B cell (primary cell): ENCODE measurements around the gene RHOT2. TPM values are rescaled to one million over a fixed set of nuclear protein-coding genes. Genes with fewer than 3 reads are reported as not detected.

Experiments
- ATAC-seq: fragments of 200-7000 bp; cut with Tn5 transposase; one replicate; pipeline ENCODE4 v1.10.0; 2021; ENCODE audit warnings: low read depth, mild to moderate bottlenecking, moderate number of reproducible peaks, moderate library complexity
- CTCF ChIA-PET: fragments of 350-600 bp; sonication (Branson Sonifier 250); formaldehyde crosslinking; loops from one replicate; lab custom pipeline; 2021; ENCODE audit warnings: antibody characterized with exemption, inconsistent platforms; lab: Charles Lee
- POLR2A ChIA-PET: fragments of 350-600 bp; sonication (Branson Sonifier 250); formaldehyde crosslinking; loops from one replicate; lab custom pipeline; 2021; ENCODE audit warnings: antibody characterized with exemption; lab: Charles Lee
- DNase-seq: peaks from one replicate; pipeline ENCODE4 v3.0.0; 2013
- H2AFZ ChIP-seq: 2 replicates; pipeline ENCODE4 v1.6.1; 2012; ENCODE audit warnings: mild to moderate bottlenecking, low read depth, low read length; ENCODE audit not compliant: insufficient read depth, poor library complexity, severe bottlenecking
- H3K27ac ChIP-seq, 2 donors: 1 replicate in 1 of 2; 2 replicates in 1 of 2; pipeline ENCODE4 v1.5.1; 2012 to 2013; ENCODE audit warnings: low read length in 2 of 2, mild to moderate bottlenecking in 2 of 2, moderate library complexity in 1 of 2
- H3K27me3 ChIP-seq, 4 experiments: fragments of 200-600 bp in 1 of 4; sonication (generic) in 1 of 4; replicated peaks in 1 of 4; 1 replicate in 2 of 4; 2 replicates in 2 of 4; pipeline versions ENCODE4 v1.6.1 to v1.7.0; 2013 to 2016; ENCODE audit warnings: low read length in 3 of 4, mild to moderate bottlenecking in 2 of 4, mixed read lengths in 1 of 4, moderate library complexity in 1 of 4; ENCODE audit not compliant: insufficient read depth in 4 of 4, control insufficient read depth in 3 of 4; ENCODE audit errors: control extremely low read depth in 1 of 4
- H3K36me3 ChIP-seq, 2 experiments: replicated peaks in 1 of 2; 1 replicate in 1 of 2; 2 replicates in 1 of 2; pipeline versions ENCODE4 v1.6.1 to v1.7.1; 2013; ENCODE audit warnings: low read length in 1 of 2; ENCODE audit not compliant: insufficient read depth in 2 of 2, control insufficient read depth in 1 of 2; ENCODE audit errors: control extremely low read depth in 1 of 2, extremely low read depth in 1 of 2
- H3K4me1 ChIP-seq, 2 donors: fragments of 200-600 bp in 1 of 2; sonication (generic) in 1 of 2; 1 replicate in 1 of 2; 2 replicates in 1 of 2; pipeline versions ENCODE4 v1.5.1 to v1.6.1; 2013 to 2017; ENCODE audit warnings: low read length in 2 of 2; ENCODE audit not compliant: control insufficient read depth in 2 of 2, insufficient read depth in 2 of 2
- H3K4me2 ChIP-seq: replicated peaks from 2 replicates; pipeline ENCODE3; 2012; ENCODE audit warnings: mild to moderate bottlenecking, low read depth, low read length; ENCODE audit not compliant: poor library complexity, severe bottlenecking
- H3K4me3 ChIP-seq, 5 experiments: fragments of 200-600 bp in 1 of 5; sonication (generic) in 1 of 5; 1 replicate in 3 of 5; 2 replicates in 2 of 5; pipeline versions ENCODE4 v1.5.1 to v1.7.0; 2011 to 2016; ENCODE audit warnings: low read length in 4 of 5, mild to moderate bottlenecking in 4 of 5, low read depth in 2 of 5, control low read depth in 1 of 5, moderate library complexity in 1 of 5; ENCODE audit not compliant: insufficient read depth in 1 of 5; ENCODE audit errors: control extremely low read depth in 1 of 5, extremely low read depth in 1 of 5
- H3K79me2 ChIP-seq: fragments of 200-600 bp; sonication (generic); one replicate; pipeline ENCODE4 v1.6.0; 2016; ENCODE audit warnings: low read length; ENCODE audit not compliant: control insufficient read depth, insufficient read depth
- H3K9ac ChIP-seq: fragments of 200-600 bp; sonication (generic); 2 replicates; pipeline ENCODE4 v1.6.1; 2017; ENCODE audit warnings: mild to moderate bottlenecking, low read length, moderate library complexity
- H3K9me3 ChIP-seq, 3 donors: one replicate each; pipeline versions ENCODE4 v1.6.1 to v1.7.1; 2013; ENCODE audit warnings: low read length in 2 of 3; ENCODE audit not compliant: control insufficient read depth in 2 of 3, insufficient read depth in 1 of 3; ENCODE audit errors: control extremely low read depth in 1 of 3
- H4K20me1 ChIP-seq: 2 replicates; pipeline ENCODE4 v1.6.0; 2012; ENCODE audit warnings: mild to moderate bottlenecking, low read length; ENCODE audit not compliant: insufficient read depth, control insufficient read depth, poor library complexity, severe bottlenecking
- H3K27ac Mint-ChIP-seq: one replicate; pipeline ENCODE4 v1.8.0; 2021; ENCODE audit warnings: mixed read lengths
- H3K27me3 Mint-ChIP-seq: one replicate; pipeline ENCODE4 v1.8.0; 2021; ENCODE audit warnings: mixed read lengths
- H3K4me1 Mint-ChIP-seq: one replicate; pipeline ENCODE4 v1.8.0; 2021; ENCODE audit warnings: mixed read lengths
- H3K4me3 Mint-ChIP-seq: one replicate; pipeline ENCODE4 v1.8.0; 2021; ENCODE audit warnings: mixed read lengths
- H3K9me3 Mint-ChIP-seq: one replicate; pipeline ENCODE4 v1.8.0; 2022; ENCODE audit warnings: mixed read lengths; ENCODE audit not compliant: insufficient read depth
- EZH2 ChIP-seq: IDR thresholded peaks from 2 replicates; pipeline ENCODE4 v1.6.1; 2012; ENCODE audit warnings: borderline replicate concordance, low read depth, mild to moderate bottlenecking, moderate library complexity, low read length; ENCODE audit not compliant: insufficient read depth, poor library complexity, severe bottlenecking
- WGBS: methylation state at CpG from one replicate; pipeline ENCODE4 v1.1.5; 2013; ENCODE audit warnings: missing lambda C conversion rate; ENCODE audit not compliant: insufficient coverage; 5-methylcytosine and 5-hydroxymethylcytosine counted together
- intact Hi-C: fragments of 100-400 bp; cut with micrococcal nuclease; formaldehyde crosslinking; loops from one replicate; pipeline ENCODE4 v1.10.0; 2022
- polyA plus RNA-seq: library from polyadenylated mRNA; depleted of rRNA; stranded (reverse); fragments of >200 nt; gene quantifications from 2 replicates; pipeline ENCODE4 v1.2.3, GENCODE V29; 2012
- total RNA-seq, 2 donors: library from RNA; stranded (reverse); fragments of 120-200 nt in 1 of 2; gene quantifications; 1 replicate in 1 of 2; 2 replicates in 1 of 2; pipeline versions ENCODE4 v1.2.3 to v1.2.4, GENCODE V29; 2013 to 2022
- TF ChIP-seq, protein P1 (sequence below): fragments of 200-600 bp; IDR thresholded peaks from one replicate; pipeline ENCODE4 v1.8.0; 2022; ENCODE audit warnings: antibody characterized with exemption, mild to moderate bottlenecking

RHOT2 gene
- total and polyA plus RNA-seq, 2 donors (not counting 1 experiment from before 2014, with no cell fraction given): 207 to 461 TPM

- no peak for DNase-seq
- no peak for TF ChIP-seq EZH2
- TF ChIP-seq, protein P1, sequence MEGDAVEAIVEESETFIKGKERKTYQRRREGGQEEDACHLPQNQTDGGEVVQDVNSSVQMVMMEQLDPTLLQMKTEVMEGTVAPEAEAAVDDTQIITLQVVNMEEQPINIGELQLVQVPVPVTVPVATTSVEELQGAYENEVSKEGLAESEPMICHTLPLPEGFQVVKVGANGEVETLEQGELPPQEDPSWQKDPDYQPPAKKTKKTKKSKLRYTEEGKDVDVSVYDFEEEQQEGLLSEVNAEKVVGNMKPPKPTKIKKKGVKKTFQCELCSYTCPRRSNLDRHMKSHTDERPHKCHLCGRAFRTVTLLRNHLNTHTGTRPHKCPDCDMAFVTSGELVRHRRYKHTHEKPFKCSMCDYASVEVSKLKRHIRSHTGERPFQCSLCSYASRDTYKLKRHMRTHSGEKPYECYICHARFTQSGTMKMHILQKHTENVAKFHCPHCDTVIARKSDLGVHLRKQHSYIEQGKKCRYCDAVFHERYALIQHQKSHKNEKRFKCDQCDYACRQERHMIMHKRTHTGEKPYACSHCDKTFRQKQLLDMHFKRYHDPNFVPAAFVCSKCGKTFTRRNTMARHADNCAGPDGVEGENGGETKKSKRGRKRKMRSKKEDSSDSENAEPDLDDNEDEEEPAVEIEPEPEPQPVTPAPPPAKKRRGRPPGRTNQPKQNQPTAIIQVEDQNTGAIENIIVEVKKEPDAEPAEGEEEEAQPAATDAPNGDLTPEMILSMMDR: no peak
- Histone ChIP-seq H3K27me3 (peaks cover 0 to 25% (median 11%) of the 10 kb centered on the region in 4 experiments), H4K20me1 (peaks cover 17% of the 10 kb centered on the region), H3K4me3 (no peak within 1 kb of the TSS), H3K9me3 (peaks cover 0 to 7% (median 0%) of the 10 kb centered on the region in 3 donors), H3K36me3 (peaks cover 0 to 25% of the 10 kb centered on the region in 2 experiments), H3K79me2 (no peaks in the 10 kb centered on the region), H3K4me2 (peak within 1 kb of the TSS; percentile 63), H2AFZ (no peak within 1 kb of the TSS), H3K27ac (no peak within 1 kb of the TSS), H3K9ac (no peak within 1 kb of the TSS), H3K4me1 (peaks cover 10 to 32% of the 10 kb centered on the region in 2 donors)
- Mint-ChIP-seq H3K9me3 (no peaks in the 10 kb centered on the region), H3K4me3 (peak within 1 kb of the TSS; percentile 41), H3K4me1 (peaks cover 23% of the 10 kb centered on the region), H3K27me3 (peaks cover 6% of the 10 kb centered on the region), H3K27ac (no peak within 1 kb of the TSS)
- intact Hi-C loops: loop anchor here (5.0 kb wide), 1 partner anchor 1002 kb away; the partner anchor contains the start of gene JPT2
- ChIA-PET CTCF (no interaction called here), POLR2A (interaction anchor here (0.6 kb wide), 1 partner anchor 81 kb away, joined by 4 read pairs; no protein-coding TSS in a partner anchor)
- 13% methylated on average over 72 of the region's 73 CpGs for WGBS
- ATAC-seq: no peak
Observed at GRCh38 chr16:674968-675883, 7.3 kb downstream of the RHOT2 start, which contains the start of gene RHBDL1. Gene RHBDL1, plus strand, starts transcription at chr16:675671. Its CDS starts 120 bp downstream, at chr16:675791.
